Mucosa of gallbladder (tissue), 1 donor: ENCODE results near the gene NUMA1. TPM values are rescaled to one million over a fixed set of nuclear protein-coding genes. Genes with fewer than 3 reads are reported as not detected.

Source experiments
- DNase-seq: peaks from one replicate; pipeline ENCODE4 v3.0.0-alpha.2; 2020; ENCODE audit warnings: low spot score
- total RNA-seq: library from RNA; stranded (reverse); gene quantifications from one replicate; pipeline ENCODE4 v1.2.1, GENCODE V29; 2021
- donor health status: DM: no; HTN: no; CAD: no.

The NUMA1 gene
- total RNA-seq, 1 donor from 2014 or later = 261 TPM

GRCh38 chr11:72014761-72015320 is 65.5 kb downstream of the NUMA1 start:
- DNase-seq = no peak

GRCh38 chr11:72013765-72014711 is 66.3 kb downstream of the NUMA1 start:
- DNase-seq = no peak

DNA sequence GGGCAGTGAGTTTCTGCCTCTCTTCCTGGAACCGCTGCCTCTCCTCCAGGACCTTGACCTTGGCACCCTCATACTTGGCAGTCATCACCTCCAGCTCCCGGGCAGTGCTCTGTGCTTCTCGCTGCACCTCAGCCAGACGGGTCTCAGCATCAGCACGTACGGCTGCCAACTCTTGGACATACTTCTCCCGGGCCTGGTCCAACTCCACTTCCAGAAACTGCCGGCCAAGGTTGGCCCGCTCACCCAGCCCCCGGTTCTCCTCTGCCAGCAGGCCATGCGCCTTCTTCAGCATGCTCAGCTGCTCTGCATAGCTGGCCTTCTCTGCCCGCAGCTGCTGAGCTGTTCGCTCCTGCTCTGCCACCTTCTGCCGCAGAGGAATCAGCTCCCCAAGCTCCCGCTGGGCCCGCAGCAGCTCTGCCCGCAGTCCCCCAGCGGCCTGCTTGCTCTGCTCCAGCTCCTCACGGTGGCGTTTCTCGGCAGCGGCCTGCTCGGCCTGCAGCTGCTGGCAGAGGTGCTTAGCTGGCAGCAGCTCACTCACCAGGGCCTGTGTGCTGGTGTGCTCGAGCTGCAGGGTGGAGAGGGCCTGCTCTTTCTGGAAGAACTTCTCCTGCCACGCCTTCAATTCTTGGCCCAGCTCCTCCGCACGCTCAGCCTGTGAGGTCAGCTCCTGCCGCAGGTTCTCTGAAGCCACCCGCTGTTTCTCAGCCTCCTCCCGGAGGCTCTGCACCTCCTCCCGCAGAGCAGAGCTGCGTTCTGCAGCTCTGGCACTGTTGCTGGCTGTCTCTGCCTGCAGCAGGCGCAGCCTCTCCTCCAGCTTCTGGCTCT is 67.2 kb downstream of the NUMA1 start:
- DNase-seq = peak; percentile 79

- no peak for DNase-seq
Measured at GRCh38 chr11:72012091-72012630, 68.2 kb downstream of the NUMA1 start.

GRCh38 chr11:72010529-72011233 is 69.7 kb downstream of the NUMA1 start:
- DNase-seq = no peak

DNA sequence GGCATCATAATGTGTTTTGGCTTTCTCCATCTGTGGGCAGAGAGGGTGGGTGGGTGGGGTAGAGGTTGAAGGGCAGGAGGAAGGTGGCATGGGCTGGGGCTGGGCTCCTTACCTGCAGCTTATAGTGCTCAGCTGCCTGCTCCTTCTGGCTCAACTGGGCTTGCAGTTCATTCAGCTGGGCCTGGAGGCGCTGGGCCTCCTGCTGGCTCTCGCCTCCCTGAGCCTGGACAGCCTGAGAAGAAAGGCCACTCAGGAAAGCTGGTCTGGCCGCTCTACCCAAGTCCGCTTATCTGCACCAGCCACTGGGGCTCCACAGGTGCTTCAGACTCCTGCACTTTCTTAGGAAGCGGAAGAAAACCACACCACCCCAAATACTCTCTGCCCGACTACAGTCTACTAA is 71.2 kb downstream of the NUMA1 start:
- no peak for DNase-seq

GRCh38 chr11:72008728-72009127 is 71.6 kb downstream of the NUMA1 start:
- DNase-seq = no peak

- DNase-seq = no peak
Measured at GRCh38 chr11:72007587-72007986, 72.8 kb downstream of the NUMA1 start.

GRCh38 chr11:72007089-72007476 is 73.3 kb downstream of the NUMA1 start:
- DNase-seq = no peak

- DNase-seq = no peak
Measured at GRCh38 chr11:72006309-72007088, 73.8 kb downstream of the NUMA1 start.

DNA sequence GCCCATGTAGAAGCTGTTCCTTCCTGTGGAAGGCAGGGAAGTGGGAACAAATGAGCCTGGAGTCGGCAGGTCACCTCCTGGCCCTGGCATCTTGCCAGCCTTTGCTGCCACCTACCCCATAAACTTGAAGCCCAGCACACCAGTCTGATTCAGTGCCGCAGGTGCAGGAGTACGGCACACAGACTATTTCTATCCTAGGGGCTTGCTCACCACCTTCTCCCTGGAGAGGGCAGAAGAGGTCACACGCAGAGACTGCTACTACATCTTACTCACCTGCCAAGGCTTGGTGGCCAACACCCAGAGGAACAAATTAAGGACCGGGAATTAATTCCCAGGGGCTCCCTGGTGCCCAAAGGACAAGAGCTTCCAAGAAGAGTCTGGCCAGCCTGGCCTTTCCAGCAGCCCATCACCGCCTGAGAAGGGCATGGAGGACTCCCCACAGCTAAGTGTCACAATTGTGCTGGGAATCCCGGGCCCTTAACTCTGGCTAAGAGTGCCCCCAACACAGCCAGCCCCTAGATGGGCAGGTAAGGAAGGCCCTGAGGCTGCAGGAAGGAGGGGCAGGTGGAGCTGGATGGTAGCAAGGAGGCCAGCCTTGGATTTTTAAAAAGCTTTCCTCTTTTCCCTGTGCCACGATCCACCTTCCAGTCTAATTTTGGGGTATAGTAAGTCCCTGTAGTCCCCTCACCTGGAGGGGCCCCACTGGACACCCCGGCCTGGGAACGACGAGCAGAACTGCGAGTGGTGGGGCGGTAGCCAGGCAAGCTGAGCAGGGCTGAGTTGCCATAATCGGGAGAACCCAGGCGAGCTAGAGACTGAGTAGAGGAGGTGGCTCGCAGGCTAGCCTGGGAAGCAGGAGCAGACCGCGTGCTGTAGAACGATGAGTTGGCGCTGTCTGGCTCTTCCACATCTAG is 74.7 kb downstream of the NUMA1 start:
- no peak for DNase-seq

GRCh38 chr11:72004515-72005346 is 75.6 kb downstream of the NUMA1 start:
- no peak for DNase-seq

DNA sequence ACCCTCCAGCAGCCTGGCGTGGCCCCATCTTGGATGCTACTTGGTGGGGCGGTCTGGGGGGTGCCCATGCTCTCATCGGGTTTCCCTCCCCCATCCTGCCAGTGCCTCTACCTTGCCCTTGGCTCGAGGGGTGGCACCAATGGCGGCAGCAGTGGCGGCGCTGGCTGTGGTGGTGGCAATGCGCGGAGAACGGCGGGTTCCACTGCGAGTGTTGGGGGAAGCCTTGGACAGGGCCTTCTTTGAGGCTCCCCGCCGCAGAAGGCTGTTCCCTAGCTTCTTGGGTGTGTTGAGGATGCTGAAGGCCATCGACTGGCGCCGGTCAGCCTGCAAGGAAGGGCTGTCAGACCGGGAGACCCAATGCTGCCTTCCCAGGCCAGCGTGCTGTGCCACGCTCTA is 76.6 kb downstream of the NUMA1 start:
- no peak for DNase-seq

- no peak for DNase-seq
Measured at GRCh38 chr11:72002841-72003775, 77.2 kb downstream of the NUMA1 start.

- no peak for DNase-seq
Measured at GRCh38 chr11:72001834-72002591, 78.3 kb downstream of the NUMA1 start.

DNA sequence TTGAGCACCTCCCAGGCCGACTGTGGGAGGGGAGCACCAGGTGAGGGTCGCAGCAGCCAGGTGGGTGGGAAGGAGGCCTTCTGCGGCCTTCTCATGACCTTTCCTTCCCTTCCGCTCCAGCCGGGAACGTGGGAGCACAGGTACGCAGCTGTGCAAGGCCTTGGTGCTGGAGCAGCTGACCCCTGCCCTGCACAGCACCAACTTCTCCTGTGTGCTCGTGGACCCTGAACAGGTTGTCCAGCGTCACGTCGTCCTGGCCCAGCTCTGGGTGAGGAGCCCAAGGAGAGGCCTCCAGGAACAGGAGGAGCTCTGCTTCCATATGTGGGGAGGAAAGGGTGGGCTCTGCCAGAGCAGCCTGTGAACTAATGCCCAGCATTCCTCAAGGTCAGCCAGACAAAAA is 79.1 kb downstream of the NUMA1 start:
- DNase-seq = no peak
